ENCODE results near the gene ATP6V1A. TPM values are rescaled to one million over a fixed set of nuclear protein-coding genes. Genes with fewer than 3 reads are reported as not detected.
A peak's percentile ranks its signal among the peaks of the same experiment; 100 is the strongest.

Gene ATP6V1A
- total and polyA plus RNA-seq, 2 donors (not counting 1 experiment from before 2014, with no cell fraction given) = 7.6 to 44.3 TPM

GRCh38 chr3:113747283-113748046 lies 630 bp downstream of the ATP6V1A start:
- TF ChIP-seq EZH2 (IDR thresholded peaks at IDR 0.05; ENCODE audit: borderline replicate concordance, insufficient read depth, low read depth, low read length, poor library complexity, severe bottlenecking) (no peak), CTCF (IDR thresholded peaks at IDR 0.05) (no peak)
- H3K9me3 ChIP-seq (ENCODE audit: control extremely low read depth in 1 of 3, control insufficient read depth in 2 of 3, insufficient read depth in 1 of 3, low read length in 2 of 3) = no peaks in the 10 kb centered on the region
- H3K4me3 ChIP-seq (ENCODE audit: control extremely low read depth in 1 of 5, extremely low read depth in 1 of 5, insufficient read depth in 1 of 5, low read depth in 2 of 5, low read length in 4 of 5) = peak overlapping the region; percentile 75 to 94 (median 85)
- Mint-ChIP-seq H3K27ac (peak overlapping the region; percentile 100), H3K9me3 (ENCODE audit: insufficient read depth) (no peaks in the 10 kb centered on the region), H3K4me3 (peak overlapping the region; percentile 97), H3K27me3 (no peaks in the 10 kb centered on the region), H3K4me1 (peaks cover 55% of the 10 kb centered on the region)
- no peaks in the 10 kb centered on the region for H4K20me1 ChIP-seq (ENCODE audit: control insufficient read depth, insufficient read depth, low read length, poor library complexity, severe bottlenecking)
- H3K27ac ChIP-seq (ENCODE audit: low read length in 2 of 2) = peak overlapping the region; percentile 96 to 99
- H2AFZ ChIP-seq (ENCODE audit: insufficient read depth, low read depth, low read length, poor library complexity, severe bottlenecking) = peak overlapping the region; percentile 93
- H3K4me2 ChIP-seq (replicated peaks; ENCODE audit: low read depth, low read length, poor library complexity, severe bottlenecking) = peak overlapping the region; percentile 78
- no peak for ATAC-seq (ENCODE audit: low read depth)
- ChIA-PET POLR2A (interaction anchor here (0.5 to 3.4 kb wide), 14 partner anchors 19 to 1186 kb away, joined by 3 to 24 read pairs (median 4); partner anchors contain the start of genes GRAMD1C, SPICE1 and USF3), CTCF (interaction anchor here (0.7 to 7.2 kb wide), 9 partner anchors 12 to 467 kb away, joined by 3 to 92 read pairs (median 4); partner anchors contain the start of genes GRAMD1C and SPICE1)
- H3K36me3 ChIP-seq (replicated peaks in 1 of 2; ENCODE audit: control extremely low read depth in 1 of 2, control insufficient read depth in 1 of 2, extremely low read depth in 1 of 2, insufficient read depth in 2 of 2, low read length in 1 of 2) = no peaks in the 10 kb centered on the region
- H3K9ac ChIP-seq (ENCODE audit: low read length) = peak overlapping the region; percentile 90
- peak; percentile 50 for DNase-seq
- WGBS (ENCODE audit: insufficient coverage) = 2% methylated on average over 15 of the region's 18 CpGs
- H3K79me2 ChIP-seq (ENCODE audit: control insufficient read depth, insufficient read depth, low read length) = peaks cover 76% of the 10 kb centered on the region
- intact Hi-C loops (cut with micrococcal nuclease) = loop anchor here (2.0 to 10.0 kb wide), 6 partner anchors 35 to 1185 kb away; partner anchors contain the start of genes ATG3, GTPBP8 and SLC35A5
- peaks cover 32 to 42% of the 10 kb centered on the region in 2 donors for H3K4me1 ChIP-seq (ENCODE audit: control insufficient read depth in 2 of 2, insufficient read depth in 2 of 2, low read length in 2 of 2)
- H3K27me3 ChIP-seq (replicated peaks in 1 of 4; ENCODE audit: control extremely low read depth in 1 of 4, control insufficient read depth in 3 of 4, insufficient read depth in 4 of 4, low read length in 3 of 4) = no peaks in the 10 kb centered on the region

DNA sequence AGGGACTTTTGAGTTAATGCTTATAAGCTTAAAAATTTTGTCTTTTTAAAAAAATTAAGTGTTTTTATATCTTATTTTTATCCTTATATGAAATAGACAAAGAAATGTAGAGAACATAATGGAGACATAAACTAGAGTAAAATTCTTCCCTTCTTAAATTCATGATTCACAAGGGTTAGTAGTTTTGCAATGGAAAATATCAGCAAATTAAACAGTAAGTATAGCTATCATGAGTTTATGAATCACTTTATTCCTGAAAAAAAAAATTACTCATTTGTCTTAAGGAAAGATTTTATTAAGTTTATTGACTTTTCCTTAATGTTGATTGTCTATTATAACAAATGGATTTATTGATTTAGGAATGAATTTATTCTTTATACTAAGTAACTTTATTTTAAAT lies 4.3 kb downstream of the ATP6V1A start:
- no peaks in the 10 kb centered on the region for H3K27me3 ChIP-seq (replicated peaks in 1 of 4; ENCODE audit: control extremely low read depth in 1 of 4, control insufficient read depth in 3 of 4, insufficient read depth in 4 of 4, low read length in 3 of 4)
- POLR2A ChIA-PET = no interaction called here
- intact Hi-C loops (cut with micrococcal nuclease) = no loop called here
- H3K27ac ChIP-seq (ENCODE audit: low read length in 2 of 2) = no peak overlapping the region
- H3K79me2 ChIP-seq (ENCODE audit: control insufficient read depth, insufficient read depth, low read length) = peaks cover 80% of the 10 kb centered on the region
- no peaks in the 10 kb centered on the region for H3K27me3 Mint-ChIP-seq
- peaks cover 49% of the 10 kb centered on the region for H3K4me1 Mint-ChIP-seq
- peaks cover 0 to 1% (median 0%) of the 10 kb centered on the region in 3 donors for H3K9me3 ChIP-seq (ENCODE audit: control extremely low read depth in 1 of 3, control insufficient read depth in 2 of 3, insufficient read depth in 1 of 3, low read length in 2 of 3)
- H3K36me3 ChIP-seq (replicated peaks in 1 of 2; ENCODE audit: control extremely low read depth in 1 of 2, control insufficient read depth in 1 of 2, extremely low read depth in 1 of 2, insufficient read depth in 2 of 2, low read length in 1 of 2) = no peaks in the 10 kb centered on the region
- H2AFZ ChIP-seq (ENCODE audit: insufficient read depth, low read depth, low read length, poor library complexity, severe bottlenecking) = no peak overlapping the region
- peaks cover 31 to 38% of the 10 kb centered on the region in 2 donors for H3K4me1 ChIP-seq (ENCODE audit: control insufficient read depth in 2 of 2, insufficient read depth in 2 of 2, low read length in 2 of 2)
- ATAC-seq (ENCODE audit: low read depth) (no peak), DNase-seq (no peak)
- no peak overlapping the region for H3K4me2 ChIP-seq (replicated peaks; ENCODE audit: low read depth, low read length, poor library complexity, severe bottlenecking)
- H3K4me3 Mint-ChIP-seq = no peak overlapping the region
- H3K4me3 ChIP-seq (ENCODE audit: control extremely low read depth in 1 of 5, extremely low read depth in 1 of 5, insufficient read depth in 1 of 5, low read depth in 2 of 5, low read length in 4 of 5) = no peak overlapping the region
- H4K20me1 ChIP-seq (ENCODE audit: control insufficient read depth, insufficient read depth, low read length, poor library complexity, severe bottlenecking) = peaks cover 3% of the 10 kb centered on the region
- no peaks in the 10 kb centered on the region for H3K9me3 Mint-ChIP-seq (ENCODE audit: insufficient read depth)
- TF ChIP-seq CTCF (IDR thresholded peaks at IDR 0.05) (no peak), EZH2 (IDR thresholded peaks at IDR 0.05; ENCODE audit: borderline replicate concordance, insufficient read depth, low read depth, low read length, poor library complexity, severe bottlenecking) (no peak)
- H3K27ac Mint-ChIP-seq = no peak overlapping the region
- H3K9ac ChIP-seq (ENCODE audit: low read length) = no peak overlapping the region
- CTCF ChIA-PET = interaction anchor here (1.1 to 2.3 kb wide), 2 partner anchors 41 to 74 kb away, joined by 3 to 5 read pairs; no protein-coding TSS in a partner anchor
